ENCODE measurements around the gene SERPINA3.

GRCh38 chr14:94624537-94625352 lies 12.6 kb downstream of the SERPINA3 start:
- TF ChIP-seq EZH2 (IDR thresholded peaks at IDR 0.05; ENCODE audit: insufficient read depth, poor library complexity, severe bottlenecking) (no peak), EZH2phosphoT487 (IDR thresholded peaks at IDR 0.05; ENCODE audit: insufficient read depth, low read depth) (no peak)
